ENCODE measurements around the gene WASHC2A. TPM values are rescaled to one million over a fixed set of nuclear protein-coding genes. Genes with fewer than 3 reads are reported as not detected.

The WASHC2A gene
- total RNA-seq, 4 donors from 2014 or later = 33.0 to 43.0 (median 34.3) TPM

Other genes with a start within 250 kb of the WASHC2A start
- gene PARG, start 125.9 kb upstream of the WASHC2A start, total RNA-seq = 10 to 100 TPM; 20.9 to 30.7 (median 23.7) TPM
- 10 to 100 TPM; 13.5 to 24.9 (median 19.4) TPM for gene TIMM23B, start 125.9 kb upstream of the WASHC2A start, total RNA-seq
- 10 to 100 TPM in 2 of 4 donors, 1 to 10 TPM in 2; 6.3 to 12.0 (median 9.7) TPM for gene AGAP6, start 79.5 kb upstream of the WASHC2A start, total RNA-seq
- 1 to 10 TPM in 1 of 4 donors, under 1 TPM in 3; 0.17 to 1.1 (median 0.52) TPM for gene ASAH2, start 183.6 kb downstream of the WASHC2A start, total RNA-seq

All from esophagus muscularis mucosa (tissue), 4 donors.